GM06990 (cell line): Measurements from ENCODE around the gene ARHGAP21.

Source experiments
- DNase-seq: peaks from one replicate; pipeline ENCODE4 v3.0.0-alpha.2; 2011; ENCODE audit not compliant: insufficient read length; ENCODE audit errors: extremely low read depth
- H3K27me3 ChIP-seq: replicated peaks from 2 replicates; pipeline ENCODE4 v1.6.0; 2011; ENCODE audit warnings: low read length; ENCODE audit not compliant: control insufficient read depth, insufficient read depth
- H3K36me3 ChIP-seq: 2 replicates; pipeline ENCODE4 v1.5.1; 2011; ENCODE audit warnings: low read length; ENCODE audit not compliant: control insufficient read depth, insufficient read depth
- H3K4me3 ChIP-seq: replicated peaks from 2 replicates; pipeline ENCODE4 v1.5.1; 2011; ENCODE audit warnings: low read depth, mild to moderate bottlenecking, control low read depth, low read length
- TF ChIP-seq, protein P1 (sequence below): IDR thresholded peaks from 2 replicates; pipeline ENCODE4 v1.5.1; 2011; ENCODE audit warnings: low read length, control low read depth, mild to moderate bottlenecking, inconsistent platforms; ENCODE audit not compliant: insufficient read depth, poor library complexity, severe bottlenecking

Gene ARHGAP21

DNA sequence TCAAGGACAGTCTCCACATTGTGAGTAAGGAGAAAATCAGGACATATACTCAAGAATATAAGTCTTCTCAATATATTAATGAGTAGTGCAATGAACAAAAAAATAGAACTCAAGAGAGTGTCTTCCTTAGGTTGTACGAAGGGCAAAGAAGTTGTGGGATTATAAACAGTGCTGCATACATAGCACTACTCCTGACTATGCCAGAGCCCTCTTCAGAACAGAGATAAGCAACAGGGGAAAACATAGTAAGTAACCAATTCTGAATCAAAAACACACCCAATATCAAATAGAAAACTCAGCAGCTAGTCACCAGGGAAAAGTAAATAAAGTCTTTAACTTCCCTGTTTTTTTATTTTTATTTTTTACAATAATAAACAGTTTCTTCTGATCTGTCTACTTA, 10.6 kb downstream of the ARHGAP21 start:
- TF ChIP-seq, protein P1, sequence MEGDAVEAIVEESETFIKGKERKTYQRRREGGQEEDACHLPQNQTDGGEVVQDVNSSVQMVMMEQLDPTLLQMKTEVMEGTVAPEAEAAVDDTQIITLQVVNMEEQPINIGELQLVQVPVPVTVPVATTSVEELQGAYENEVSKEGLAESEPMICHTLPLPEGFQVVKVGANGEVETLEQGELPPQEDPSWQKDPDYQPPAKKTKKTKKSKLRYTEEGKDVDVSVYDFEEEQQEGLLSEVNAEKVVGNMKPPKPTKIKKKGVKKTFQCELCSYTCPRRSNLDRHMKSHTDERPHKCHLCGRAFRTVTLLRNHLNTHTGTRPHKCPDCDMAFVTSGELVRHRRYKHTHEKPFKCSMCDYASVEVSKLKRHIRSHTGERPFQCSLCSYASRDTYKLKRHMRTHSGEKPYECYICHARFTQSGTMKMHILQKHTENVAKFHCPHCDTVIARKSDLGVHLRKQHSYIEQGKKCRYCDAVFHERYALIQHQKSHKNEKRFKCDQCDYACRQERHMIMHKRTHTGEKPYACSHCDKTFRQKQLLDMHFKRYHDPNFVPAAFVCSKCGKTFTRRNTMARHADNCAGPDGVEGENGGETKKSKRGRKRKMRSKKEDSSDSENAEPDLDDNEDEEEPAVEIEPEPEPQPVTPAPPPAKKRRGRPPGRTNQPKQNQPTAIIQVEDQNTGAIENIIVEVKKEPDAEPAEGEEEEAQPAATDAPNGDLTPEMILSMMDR, result no peak
- Histone ChIP-seq H3K4me3 (no peak overlapping the region), H3K27me3 (no peaks in the 10 kb centered on the region), H3K36me3 (no peaks in the 10 kb centered on the region)
- no peak for DNase-seq

DNA sequence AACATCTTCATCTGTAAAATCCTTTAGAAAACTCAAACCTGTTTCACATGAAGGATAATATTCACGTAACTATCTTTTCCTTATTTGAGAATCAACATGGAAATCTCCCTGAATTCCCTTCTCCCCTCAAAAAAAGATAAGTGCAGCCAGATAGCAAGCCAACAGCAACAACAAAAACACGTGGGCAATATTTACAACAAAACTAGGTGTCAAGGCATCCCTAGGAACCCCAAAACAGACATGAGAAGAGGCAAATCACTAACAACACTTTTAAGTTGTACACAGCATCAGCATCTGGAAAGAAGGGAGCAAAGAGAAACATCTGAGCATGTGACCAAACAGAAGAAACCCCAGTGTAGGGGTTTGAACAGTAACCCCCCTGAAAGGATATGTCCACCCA, 12.2 kb downstream of the ARHGAP21 start:
- Histone ChIP-seq H3K4me3 (no peak overlapping the region), H3K36me3 (no peaks in the 10 kb centered on the region), H3K27me3 (no peaks in the 10 kb centered on the region)
- TF ChIP-seq, protein P1, result no peak
- DNase-seq, result no peak

DNA sequence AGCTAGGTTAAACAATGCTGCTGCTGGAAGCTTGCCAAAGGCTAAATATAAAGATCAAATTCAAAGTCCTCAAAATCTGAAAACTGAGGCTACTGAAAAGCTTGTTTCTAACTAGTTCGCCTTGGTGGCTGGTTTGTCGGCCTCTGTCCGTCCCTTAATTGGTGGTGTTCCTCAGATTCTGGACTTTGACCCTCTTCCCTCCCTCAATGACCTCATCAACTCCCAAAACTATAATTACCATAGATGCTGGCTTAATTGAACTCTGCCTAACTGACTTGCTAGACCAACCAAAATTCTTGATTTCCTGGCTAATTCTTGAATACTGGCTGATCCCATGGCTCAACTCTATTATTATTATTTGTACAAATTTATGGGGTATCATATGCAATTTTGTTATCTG, 15.6 kb downstream of the ARHGAP21 start:
- Histone ChIP-seq H3K4me3 (no peak overlapping the region), H3K27me3 (no peaks in the 10 kb centered on the region), H3K36me3 (no peaks in the 10 kb centered on the region)
- no peak for DNase-seq
- TF ChIP-seq, protein P1, result no peak

DNA sequence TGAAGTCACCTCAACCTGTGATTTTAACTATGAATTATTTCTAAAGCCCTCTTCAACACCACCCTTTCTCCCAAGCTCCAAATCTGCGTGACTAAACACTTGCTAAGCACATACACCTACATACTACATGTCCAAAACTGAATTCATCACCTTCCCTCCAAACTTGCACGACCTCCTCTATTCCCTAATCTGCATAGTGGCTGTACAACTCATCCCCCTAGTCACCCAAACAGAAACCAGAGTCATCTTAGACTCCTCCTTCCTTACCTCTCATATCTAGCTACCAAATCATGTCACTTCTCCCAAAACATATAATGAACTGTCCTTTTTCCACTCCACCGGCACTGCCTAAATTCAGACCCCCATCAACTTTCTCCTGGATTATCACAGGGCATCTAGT, 16.2 kb downstream of the ARHGAP21 start:
- Histone ChIP-seq H3K4me3 (no peak overlapping the region), H3K27me3 (no peaks in the 10 kb centered on the region), H3K36me3 (no peaks in the 10 kb centered on the region)
- TF ChIP-seq, protein P1, result no peak
- no peak for DNase-seq

DNA sequence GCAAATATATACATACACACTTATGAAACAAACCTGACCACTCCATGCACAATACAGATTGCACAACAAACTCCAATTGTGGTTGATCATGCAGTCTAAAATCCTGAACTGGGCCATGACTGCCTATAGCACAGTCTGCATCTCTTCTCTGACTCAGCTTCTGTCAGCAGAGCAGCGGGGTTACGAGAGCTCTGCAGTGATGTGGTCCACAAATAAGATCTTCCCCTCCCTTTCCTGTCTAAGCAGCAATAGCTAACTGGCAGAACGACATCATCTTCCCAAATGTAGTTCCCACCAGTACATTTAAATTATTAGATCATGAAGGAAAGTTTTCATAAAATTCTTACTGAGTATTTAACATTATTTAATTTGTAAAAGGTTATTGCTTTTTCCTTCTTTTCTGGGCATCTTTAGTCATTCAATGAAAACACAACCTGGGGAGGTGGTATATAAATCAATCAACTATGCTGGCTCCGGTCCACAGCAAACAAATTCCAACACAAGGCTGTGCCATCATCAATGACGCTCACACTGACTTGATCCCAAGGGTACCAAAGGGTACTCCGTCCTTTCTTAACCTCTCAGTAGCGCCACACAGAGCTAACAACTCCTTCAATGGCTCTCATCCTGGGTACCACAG, 17.1 kb downstream of the ARHGAP21 start:
- H3K4me3 ChIP-seq, result no peak overlapping the region
- no peaks in the 10 kb centered on the region for H3K36me3 ChIP-seq
- TF ChIP-seq, protein P1, result no peak
- DNase-seq, result no peak
- H3K27me3 ChIP-seq, result no peaks in the 10 kb centered on the region

DNA sequence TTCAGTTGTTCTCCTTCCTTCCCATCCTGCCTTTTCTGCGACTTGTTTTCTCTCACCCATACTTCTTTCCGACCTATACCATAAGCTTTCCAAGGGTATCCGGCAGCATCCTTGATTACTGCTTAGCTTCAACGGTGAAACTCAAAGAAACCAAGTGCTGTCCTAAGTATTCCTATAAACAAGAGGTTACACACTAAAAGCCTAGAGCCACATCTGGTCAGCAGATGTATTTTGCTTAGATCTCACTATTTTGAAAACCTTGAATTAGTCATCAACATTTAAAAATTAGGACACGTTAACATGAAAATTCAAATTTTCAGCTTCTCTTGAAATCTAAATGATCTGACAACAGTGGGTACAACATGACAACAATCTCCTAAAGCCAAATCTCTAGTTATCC, 20.0 kb downstream of the ARHGAP21 start:
- H3K27me3 ChIP-seq, result no peaks in the 10 kb centered on the region
- DNase-seq, result no peak
- no peak overlapping the region for H3K4me3 ChIP-seq
- TF ChIP-seq, protein P1, result no peak
- no peaks in the 10 kb centered on the region for H3K36me3 ChIP-seq
